Tibial artery (tissue), 4 donors: ENCODE data around the gene MAN1C1.
A peak's percentile ranks its signal among the peaks of the same experiment; 100 is the strongest.

Source experiments
- DNase-seq, 2 donors: peaks; one replicate each; pipeline ENCODE4 v3.0.0-alpha.2; 2019
- H3K27ac ChIP-seq, 2 donors: fragments of 200-600 bp; sonication (generic) in 1 of 2; 1 replicate in 1 of 2; 2 replicates in 1 of 2; pipeline ENCODE4 v1.5.1; 2018 to 2019; ENCODE audit warnings: mild to moderate bottlenecking in 1 of 2
- H3K27me3 ChIP-seq, 2 donors: fragments of 200-600 bp; sonication (generic) in 1 of 2; one replicate each; pipeline versions ENCODE4 v1.5.1 to v1.6.0; 2016 to 2019
- H3K36me3 ChIP-seq, 3 donors: fragments of 200-600 bp; sonication (generic) in 2 of 3; one replicate each; pipeline ENCODE4 v1.5.1; 2016 to 2019; ENCODE audit warnings: mild to moderate bottlenecking in 2 of 3
- H3K4me1 ChIP-seq, 4 donors: fragments of 200-600 bp; sonication (generic) in 2 of 4; 1 replicate in 3 of 4; 2 replicates in 1 of 4; pipeline ENCODE4 v1.5.1; 2016 to 2019
- H3K4me3 ChIP-seq, 2 donors: fragments of 200-600 bp; sonication (generic) in 1 of 2; 1 replicate in 1 of 2; 2 replicates in 1 of 2; pipeline ENCODE4 v1.5.1; 2018 to 2019; ENCODE audit warnings: mild to moderate bottlenecking in 2 of 2
- H3K9me3 ChIP-seq, 3 donors: fragments of 200-600 bp; sonication (generic) in 1 of 3; one replicate each; pipeline ENCODE4 v1.5.1; 2016 to 2019
- intact Hi-C: fragments of 100-400 bp; cut with DNase I; formaldehyde crosslinking; loops from one replicate; pipeline ENCODE4 v1.15.0; 2023; ENCODE audit warnings: low total_unique reads
- TF ChIP-seq, protein P1 (sequence below), 2 experiments: fragments of 200-600 bp in 1 of 2; fragments of 450-650 bp in 1 of 2; IDR thresholded peaks; one replicate each; pipeline ENCODE4 v1.5.1; 2017 to 2019; ENCODE audit warnings: antibody characterized with exemption in 2 of 2, mild to moderate bottlenecking in 1 of 2, moderate library complexity in 1 of 2

Gene MAN1C1

DNA sequence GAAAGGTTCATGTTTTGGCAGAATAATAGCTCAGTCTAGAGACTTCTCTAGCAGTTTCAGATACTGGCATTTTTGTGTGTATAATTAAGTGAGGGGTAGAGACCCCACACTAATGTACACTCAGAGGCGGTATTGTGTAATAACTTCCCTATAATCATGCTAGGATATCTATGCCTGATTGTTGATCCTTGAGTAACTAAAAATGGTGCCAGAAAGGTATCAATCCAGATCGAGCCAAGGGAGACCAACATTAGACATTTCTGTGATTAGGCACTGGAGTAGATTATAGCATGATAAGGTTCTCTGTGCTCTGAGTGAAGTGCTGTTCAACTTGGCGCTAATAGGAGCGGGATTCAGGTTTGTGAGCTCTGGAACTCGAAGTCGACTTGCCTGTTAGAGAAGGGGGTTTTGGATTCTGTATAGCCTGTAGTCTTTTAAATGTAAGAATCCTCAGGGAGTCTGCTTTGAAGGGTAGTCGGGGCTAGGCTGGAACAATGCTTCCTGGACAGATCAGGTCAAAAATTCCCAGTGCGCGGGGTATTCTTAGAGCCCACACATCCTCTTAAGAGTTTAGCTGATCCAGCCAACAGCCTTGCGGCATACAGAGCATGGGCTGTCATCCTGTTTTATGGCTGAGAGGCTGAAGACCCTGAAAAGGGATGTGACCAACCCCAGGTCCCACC lies 24.2 kb downstream of the MAN1C1 start:
- Histone ChIP-seq H3K27me3 (no peaks in the 10 kb centered on the region), H3K36me3 (peaks cover 0 to 4% (median 0%) of the 10 kb centered on the region in 3 donors), H3K9me3 (no peaks in the 10 kb centered on the region), H3K27ac (no peak overlapping the region), H3K4me1 (peaks cover 0 to 21% (median 14%) of the 10 kb centered on the region in 4 donors), H3K4me3 (no peak overlapping the region)
- no peak for DNase-seq
- intact Hi-C loops: no loop called here
- TF ChIP-seq, protein P1, sequence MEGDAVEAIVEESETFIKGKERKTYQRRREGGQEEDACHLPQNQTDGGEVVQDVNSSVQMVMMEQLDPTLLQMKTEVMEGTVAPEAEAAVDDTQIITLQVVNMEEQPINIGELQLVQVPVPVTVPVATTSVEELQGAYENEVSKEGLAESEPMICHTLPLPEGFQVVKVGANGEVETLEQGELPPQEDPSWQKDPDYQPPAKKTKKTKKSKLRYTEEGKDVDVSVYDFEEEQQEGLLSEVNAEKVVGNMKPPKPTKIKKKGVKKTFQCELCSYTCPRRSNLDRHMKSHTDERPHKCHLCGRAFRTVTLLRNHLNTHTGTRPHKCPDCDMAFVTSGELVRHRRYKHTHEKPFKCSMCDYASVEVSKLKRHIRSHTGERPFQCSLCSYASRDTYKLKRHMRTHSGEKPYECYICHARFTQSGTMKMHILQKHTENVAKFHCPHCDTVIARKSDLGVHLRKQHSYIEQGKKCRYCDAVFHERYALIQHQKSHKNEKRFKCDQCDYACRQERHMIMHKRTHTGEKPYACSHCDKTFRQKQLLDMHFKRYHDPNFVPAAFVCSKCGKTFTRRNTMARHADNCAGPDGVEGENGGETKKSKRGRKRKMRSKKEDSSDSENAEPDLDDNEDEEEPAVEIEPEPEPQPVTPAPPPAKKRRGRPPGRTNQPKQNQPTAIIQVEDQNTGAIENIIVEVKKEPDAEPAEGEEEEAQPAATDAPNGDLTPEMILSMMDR (IDR thresholded peaks at IDR 0.05): no peak

DNA sequence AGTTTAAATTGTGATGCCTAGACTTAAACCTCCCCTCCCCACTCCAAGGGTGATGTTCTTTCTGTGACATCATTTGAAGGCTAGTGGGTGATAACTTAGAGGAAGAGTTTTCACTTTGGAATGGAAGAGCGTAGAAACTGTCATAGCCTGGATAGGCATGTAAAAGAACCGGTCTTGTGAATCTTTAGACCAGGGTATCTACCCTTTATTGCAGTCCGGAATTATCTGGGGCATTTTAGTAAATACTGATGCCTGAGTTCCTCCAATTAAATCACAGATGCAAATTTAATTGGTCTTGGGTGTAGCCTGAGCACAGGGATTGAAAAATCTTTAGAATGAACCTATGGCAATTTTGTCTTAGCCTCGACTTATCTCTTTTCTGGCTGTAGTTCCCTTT lies 24.7 kb downstream of the MAN1C1 start:
- Histone ChIP-seq H3K36me3 (peaks cover 0 to 4% (median 0%) of the 10 kb centered on the region in 3 donors), H3K9me3 (no peaks in the 10 kb centered on the region), H3K27me3 (no peaks in the 10 kb centered on the region), H3K4me3 (no peak overlapping the region), H3K27ac (peak overlapping the region in 1 of 2 donors; percentile 22), H3K4me1 (peaks cover 0 to 21% (median 14%) of the 10 kb centered on the region in 4 donors)
- TF ChIP-seq, protein P1 (IDR thresholded peaks at IDR 0.05): no peak
- intact Hi-C loops: no loop called here
- DNase-seq: no peak

DNA sequence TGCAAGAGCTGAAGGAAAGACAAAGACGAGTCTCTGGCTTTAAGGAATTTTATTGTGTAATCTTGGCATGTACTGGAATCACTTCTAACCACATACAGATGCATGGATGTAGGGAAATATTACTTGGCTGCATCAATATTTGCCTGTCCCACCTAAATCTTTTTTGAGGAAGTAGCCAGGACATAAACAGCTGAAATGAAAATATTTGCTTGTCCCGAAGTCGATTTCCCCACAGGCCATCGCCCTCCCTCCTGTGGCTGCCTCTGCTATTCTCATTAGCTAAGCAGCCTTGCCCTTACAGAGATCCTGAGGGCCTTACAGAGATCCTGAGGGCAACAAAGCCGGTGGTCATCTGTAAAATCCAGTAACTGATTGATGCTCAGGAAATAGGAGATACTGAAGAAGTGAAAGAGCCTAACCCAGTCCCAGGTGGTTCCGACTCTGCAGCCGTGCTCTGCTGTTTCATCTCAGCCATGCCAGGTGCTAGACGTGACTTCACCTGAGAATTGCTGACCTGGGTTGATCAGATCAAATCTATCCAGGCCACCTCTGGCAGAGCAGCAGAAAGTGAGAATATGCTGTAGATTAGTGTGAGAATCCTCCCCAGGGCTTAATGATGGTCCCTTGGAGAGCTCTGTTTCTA lies 25.5 kb downstream of the MAN1C1 start:
- H3K4me3 ChIP-seq: no peak overlapping the region
- peak overlapping the region in 1 of 2 donors; percentile 22 for H3K27ac ChIP-seq
- peak in 1 of 2 donors; percentile 46 for DNase-seq
- TF ChIP-seq, protein P1 (IDR thresholded peaks at IDR 0.05): no peak
- H3K36me3 ChIP-seq: peaks cover 0 to 4% (median 0%) of the 10 kb centered on the region in 3 donors
- intact Hi-C loops: no loop called here
- no peaks in the 10 kb centered on the region for H3K27me3 ChIP-seq
- H3K9me3 ChIP-seq: no peaks in the 10 kb centered on the region
- peaks cover 0 to 21% (median 14%) of the 10 kb centered on the region in 4 donors for H3K4me1 ChIP-seq

DNA sequence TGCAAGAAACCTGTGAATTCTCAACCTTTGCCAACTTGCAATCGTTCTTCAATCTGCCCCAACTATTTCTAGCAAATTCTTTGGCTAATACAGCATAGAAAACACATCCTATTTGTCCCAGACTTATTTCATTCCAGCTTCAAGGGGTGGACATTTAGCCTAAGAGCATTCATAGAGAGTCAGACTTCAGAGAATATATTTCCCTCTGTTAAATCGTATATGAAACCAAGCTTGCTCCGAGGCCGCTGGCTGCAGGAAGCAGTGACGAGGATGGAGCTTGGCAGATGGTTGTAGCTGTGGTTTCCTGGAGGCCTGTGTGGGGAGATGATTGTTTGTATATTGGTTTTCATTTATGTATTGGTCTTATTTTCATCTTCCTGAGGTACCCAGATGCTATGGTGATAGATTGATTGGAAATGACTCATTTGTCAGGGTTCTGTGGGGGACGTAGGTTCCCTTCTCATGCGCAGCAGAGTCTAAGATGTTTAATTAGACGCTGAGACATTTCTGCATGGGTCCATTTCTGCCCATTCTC lies 26.1 kb downstream of the MAN1C1 start:
- H3K4me1 ChIP-seq: peaks cover 0 to 21% (median 14%) of the 10 kb centered on the region in 4 donors
- no peak overlapping the region for H3K4me3 ChIP-seq
- no peaks in the 10 kb centered on the region for H3K9me3 ChIP-seq
- no peak for DNase-seq
- TF ChIP-seq, protein P1 (IDR thresholded peaks at IDR 0.05): no peak
- intact Hi-C loops: no loop called here
- no peaks in the 10 kb centered on the region for H3K27me3 ChIP-seq
- peak overlapping the region; percentile 17 for H3K27ac ChIP-seq
- peaks cover 0 to 4% (median 0%) of the 10 kb centered on the region in 3 donors for H3K36me3 ChIP-seq

DNA sequence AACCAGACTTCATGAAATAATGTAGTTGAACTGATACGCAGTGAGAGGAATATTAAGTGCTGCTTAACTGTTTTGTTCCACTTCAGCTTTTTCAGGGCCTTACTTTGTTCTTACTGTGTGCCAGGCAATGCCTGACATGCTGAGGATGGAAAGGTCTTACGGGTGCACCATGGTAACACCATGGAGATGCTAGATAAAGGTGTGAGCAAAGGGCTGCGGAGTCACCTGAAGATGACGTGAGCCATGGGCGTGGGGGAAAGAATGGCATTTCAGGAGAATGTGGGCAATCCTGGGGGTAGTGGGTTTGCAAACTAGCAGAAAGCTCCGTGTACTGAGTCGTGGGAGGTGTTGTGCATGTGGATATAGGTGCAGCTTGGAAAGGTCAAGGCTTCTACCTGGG lies 27.3 kb downstream of the MAN1C1 start:
- Histone ChIP-seq H3K27me3 (no peaks in the 10 kb centered on the region), H3K4me1 (peaks cover 0 to 21% (median 14%) of the 10 kb centered on the region in 4 donors), H3K9me3 (no peaks in the 10 kb centered on the region), H3K27ac (no peak overlapping the region), H3K4me3 (no peak overlapping the region), H3K36me3 (peaks cover 0 to 4% (median 0%) of the 10 kb centered on the region in 3 donors)
- intact Hi-C loops: no loop called here
- TF ChIP-seq, protein P1 (IDR thresholded peaks at IDR 0.05): no peak
- DNase-seq: no peak
